Thyroid gland (tissue), 4 donors: ENCODE data around the gene GADD45A. TPM values are rescaled to one million over a fixed set of nuclear protein-coding genes. Genes with fewer than 3 reads are reported as not detected.

Experiments
- DNase-seq, 2 donors: peaks; one replicate each; pipeline ENCODE4 v3.0.0-alpha.2; 2019
- H3K27ac ChIP-seq, 3 donors: fragments of 200-600 bp; sonication (generic); 1 replicate in 2 of 3; 2 replicates in 1 of 3; pipeline ENCODE4 v1.5.1; 2016 to 2019; ENCODE audit warnings: mild to moderate bottlenecking in 1 of 3, moderate library complexity in 1 of 3
- H3K27me3 ChIP-seq: fragments of 200-600 bp; sonication (generic); one replicate; pipeline ENCODE4 v1.5.1; 2019
- H3K36me3 ChIP-seq, 2 donors: fragments of 200-600 bp; sonication (generic); one replicate each; pipeline ENCODE4 v1.5.1; 2016 to 2019
- H3K4me1 ChIP-seq, 2 donors: fragments of 200-600 bp; sonication (generic); one replicate each; pipeline ENCODE4 v1.5.1; 2017 to 2019
- H3K4me3 ChIP-seq, 3 donors: fragments of 200-600 bp; sonication (generic); replicated peaks in 1 of 3; 1 replicate in 2 of 3; 2 replicates in 1 of 3; pipeline ENCODE4 v1.5.1; 2016; ENCODE audit warnings: mild to moderate bottlenecking in 1 of 3
- H3K9me3 ChIP-seq: fragments of 200-600 bp; sonication (generic); one replicate; pipeline ENCODE4 v1.5.1; 2017
- POLR2A ChIP-seq, 2 donors: fragments of 450-650 bp; IDR thresholded peaks; one replicate each; pipeline ENCODE4 v1.6.1; 2017; ENCODE audit warnings: antibody characterized with exemption in 2 of 2, mild to moderate bottlenecking in 2 of 2, moderate library complexity in 1 of 2
- WGBS, 2 donors: methylation state at CpG; one replicate each; pipeline ENCODE4 v1.1.5; 2017; 5-methylcytosine and 5-hydroxymethylcytosine counted together
- intact Hi-C: fragments of 100-400 bp; cut with DNase I; formaldehyde crosslinking; loops from one replicate; pipeline ENCODE4 v1.15.1; 2023
- total RNA-seq, 4 donors: library from RNA; depleted of rRNA; stranded (reverse); fragments of >200 nt; gene quantifications; one replicate each; pipeline ENCODE4 v1.2.3, GENCODE V29; 2016
- TF ChIP-seq, protein P1 (sequence below), 6 experiments: fragments of 200-600 bp in 3 of 6; fragments of 450-650 bp in 3 of 6; sonication (generic) in 3 of 6; IDR thresholded peaks; one replicate each; pipeline ENCODE4 v1.5.1; 2016 to 2019; ENCODE audit warnings: antibody characterized with exemption in 6 of 6, mild to moderate bottlenecking in 2 of 6, inconsistent platforms in 1 of 6, moderate library complexity in 1 of 6

The GADD45A gene
- total RNA-seq, 4 donors from 2014 or later = 27.2 to 95.5 (median 62.9) TPM

DNA sequence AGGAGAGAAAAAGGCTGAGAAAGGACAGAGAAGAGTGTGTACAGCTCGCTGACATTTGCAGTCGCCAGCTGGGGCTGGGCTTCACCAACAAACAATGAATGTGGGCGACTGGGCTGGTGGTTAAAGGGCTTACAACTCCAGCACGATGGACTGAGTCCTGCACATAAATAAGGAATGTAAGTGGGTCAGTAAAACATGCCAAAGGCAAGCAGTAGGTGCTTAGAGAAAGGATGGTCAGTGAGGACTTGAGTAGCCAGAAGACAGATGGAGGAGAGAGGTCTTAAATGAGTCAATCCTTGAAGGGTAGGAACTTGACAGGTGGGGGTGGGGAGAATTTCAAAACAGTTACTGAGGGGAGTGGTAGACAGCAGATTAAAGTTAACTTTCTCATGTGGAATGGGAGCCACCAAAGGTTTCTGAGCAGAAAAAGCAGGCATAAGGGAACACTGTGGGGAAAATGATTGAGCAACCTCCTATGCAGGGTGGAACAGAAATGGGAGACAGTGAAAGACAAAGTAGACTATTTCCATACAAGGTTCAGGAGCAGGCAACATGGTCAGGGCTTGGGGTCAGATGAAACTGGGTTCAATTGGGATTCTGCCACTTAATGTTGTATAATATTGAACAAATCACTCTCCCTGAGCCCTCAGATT is 37.4 kb downstream of the GADD45A start:
- intact Hi-C loops = no loop called here
- Histone ChIP-seq H3K36me3 (no peaks in the 10 kb centered on the region), H3K4me1 (peaks cover 5 to 47% of the 10 kb centered on the region in 2 donors), H3K27ac (no peak overlapping the region), H3K4me3 (no peak overlapping the region), H3K27me3 (no peaks in the 10 kb centered on the region), H3K9me3 (no peaks in the 10 kb centered on the region)
- DNase-seq = no peak
- 82 to 88% methylated on average over 4 of the region's 4 CpGs for WGBS, 2 donors
- TF ChIP-seq POLR2A (IDR thresholded peaks at IDR 0.05) = no peak
- TF ChIP-seq, protein P1, sequence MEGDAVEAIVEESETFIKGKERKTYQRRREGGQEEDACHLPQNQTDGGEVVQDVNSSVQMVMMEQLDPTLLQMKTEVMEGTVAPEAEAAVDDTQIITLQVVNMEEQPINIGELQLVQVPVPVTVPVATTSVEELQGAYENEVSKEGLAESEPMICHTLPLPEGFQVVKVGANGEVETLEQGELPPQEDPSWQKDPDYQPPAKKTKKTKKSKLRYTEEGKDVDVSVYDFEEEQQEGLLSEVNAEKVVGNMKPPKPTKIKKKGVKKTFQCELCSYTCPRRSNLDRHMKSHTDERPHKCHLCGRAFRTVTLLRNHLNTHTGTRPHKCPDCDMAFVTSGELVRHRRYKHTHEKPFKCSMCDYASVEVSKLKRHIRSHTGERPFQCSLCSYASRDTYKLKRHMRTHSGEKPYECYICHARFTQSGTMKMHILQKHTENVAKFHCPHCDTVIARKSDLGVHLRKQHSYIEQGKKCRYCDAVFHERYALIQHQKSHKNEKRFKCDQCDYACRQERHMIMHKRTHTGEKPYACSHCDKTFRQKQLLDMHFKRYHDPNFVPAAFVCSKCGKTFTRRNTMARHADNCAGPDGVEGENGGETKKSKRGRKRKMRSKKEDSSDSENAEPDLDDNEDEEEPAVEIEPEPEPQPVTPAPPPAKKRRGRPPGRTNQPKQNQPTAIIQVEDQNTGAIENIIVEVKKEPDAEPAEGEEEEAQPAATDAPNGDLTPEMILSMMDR (IDR thresholded peaks at IDR 0.05) = no peak

DNA sequence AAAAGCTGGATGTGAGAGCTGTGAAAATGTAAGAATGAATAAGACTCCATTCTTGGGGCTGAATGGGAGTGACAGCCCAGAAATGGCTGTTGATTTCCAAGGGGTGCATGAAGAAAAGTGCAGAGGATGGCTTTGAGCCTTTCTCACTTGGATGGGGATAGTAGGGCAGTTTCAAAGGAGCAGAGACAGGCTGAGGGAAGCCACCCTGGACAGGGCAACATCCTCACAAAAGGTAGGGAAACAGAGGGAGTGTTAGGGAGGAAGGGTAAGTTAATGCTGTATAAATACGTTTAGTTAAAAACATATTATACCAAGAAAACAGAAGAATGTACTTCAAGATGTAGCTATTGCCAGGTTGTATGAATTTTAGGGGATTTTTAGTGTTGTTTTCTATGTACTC is 38.1 kb downstream of the GADD45A start:
- Histone ChIP-seq H3K9me3 (no peaks in the 10 kb centered on the region), H3K27me3 (no peaks in the 10 kb centered on the region), H3K4me3 (no peak overlapping the region), H3K27ac (no peak overlapping the region), H3K36me3 (no peaks in the 10 kb centered on the region), H3K4me1 (peaks cover 0 to 40% of the 10 kb centered on the region in 2 donors)
- intact Hi-C loops = no loop called here
- no peak for DNase-seq
- WGBS, 2 donors = 78 to 81% methylated on average over 1 of the region's 1 CpG
- TF ChIP-seq POLR2A (IDR thresholded peaks at IDR 0.05) = no peak
- TF ChIP-seq, protein P1 (IDR thresholded peaks at IDR 0.05) = no peak

- H3K9me3 ChIP-seq = no peaks in the 10 kb centered on the region
- H3K27me3 ChIP-seq = no peaks in the 10 kb centered on the region
- no peaks in the 10 kb centered on the region for H3K36me3 ChIP-seq
- no peak overlapping the region for H3K4me3 ChIP-seq
- intact Hi-C loops = no loop called here
- no peak overlapping the region for H3K27ac ChIP-seq
- TF ChIP-seq, protein P1 (IDR thresholded peaks at IDR 0.05) = no peak
- TF ChIP-seq POLR2A (IDR thresholded peaks at IDR 0.05) = no peak
- 66 to 78% methylated on average over 2 of the region's 2 CpGs for WGBS, 2 donors
- DNase-seq = no peak
- H3K4me1 ChIP-seq = peaks cover 0 to 35% of the 10 kb centered on the region in 2 donors
These were observed 38.6 kb downstream of the GADD45A start for GRCh38 chr1:67723620-67724019.

DNA sequence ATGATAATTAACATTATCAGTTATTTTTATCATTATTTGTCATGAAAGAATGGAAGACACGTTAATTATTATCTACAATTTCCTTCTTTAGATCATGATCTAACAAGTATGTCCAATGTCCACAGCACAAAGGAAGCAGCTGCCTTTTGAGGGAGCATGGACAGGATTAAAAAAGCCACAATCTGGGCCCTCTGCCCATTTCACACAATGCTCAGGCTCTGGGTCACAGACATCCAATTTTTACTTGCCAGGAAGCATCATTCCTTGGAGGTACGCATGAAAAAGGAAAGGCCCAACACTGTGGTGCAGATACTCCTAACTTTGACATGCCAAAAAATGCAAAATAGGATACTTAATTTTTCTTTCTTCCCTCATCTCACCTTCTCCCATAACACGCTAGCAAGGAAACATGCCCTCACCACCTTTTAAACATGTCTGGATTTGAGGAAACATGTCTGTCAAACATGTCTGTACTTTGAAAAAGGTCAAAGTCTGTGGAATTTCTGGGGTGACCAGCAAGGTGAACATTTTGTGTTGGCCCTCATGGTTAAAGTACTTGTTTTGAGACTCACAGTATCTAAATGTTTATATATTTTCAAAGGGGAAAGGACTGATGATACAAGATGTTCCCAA is 40.0 kb downstream of the GADD45A start:
- Histone ChIP-seq H3K36me3 (no peaks in the 10 kb centered on the region), H3K9me3 (no peaks in the 10 kb centered on the region), H3K27ac (peak overlapping the region in 1 of 3 donors; percentile 23), H3K4me3 (no peak overlapping the region), H3K4me1 (peaks cover 0 to 33% of the 10 kb centered on the region in 2 donors), H3K27me3 (no peaks in the 10 kb centered on the region)
- 70 to 71% methylated on average over 3 of the region's 3 CpGs for WGBS, 2 donors
- intact Hi-C loops = no loop called here
- TF ChIP-seq, protein P1 (IDR thresholded peaks at IDR 0.05) = no peak
- TF ChIP-seq POLR2A (IDR thresholded peaks at IDR 0.05) = no peak
- DNase-seq = peak in 1 of 2 donors; percentile 30

DNA sequence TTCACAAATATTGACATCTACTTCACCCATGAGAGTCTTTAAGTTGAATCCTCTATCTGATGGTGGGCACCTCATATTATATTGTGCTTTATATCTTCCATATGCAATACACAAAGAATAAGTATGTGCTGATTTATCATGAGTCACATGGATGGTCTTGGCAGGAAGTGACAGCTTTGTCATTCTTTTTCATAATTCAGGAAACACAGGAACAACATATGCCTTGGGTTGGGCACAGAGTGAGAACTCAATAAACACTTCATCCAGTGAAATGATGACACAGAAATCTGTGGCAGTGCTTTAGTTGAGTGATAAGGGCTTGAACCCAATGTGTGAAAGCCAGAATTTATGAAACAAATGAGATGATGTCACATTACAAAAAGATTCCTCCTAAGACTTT is 41.2 kb downstream of the GADD45A start:
- no peaks in the 10 kb centered on the region for H3K27me3 ChIP-seq
- H3K4me1 ChIP-seq = peaks cover 0 to 33% of the 10 kb centered on the region in 2 donors
- no peak for DNase-seq
- TF ChIP-seq, protein P1 (IDR thresholded peaks at IDR 0.05) = no peak
- no peak for TF ChIP-seq POLR2A (IDR thresholded peaks at IDR 0.05)
- H3K9me3 ChIP-seq = no peaks in the 10 kb centered on the region
- peak overlapping the region in 1 of 3 donors; percentile 1 for H3K27ac ChIP-seq
- no peak overlapping the region for H3K4me3 ChIP-seq
- intact Hi-C loops = no loop called here
- no peaks in the 10 kb centered on the region for H3K36me3 ChIP-seq
